ENCODE measurements around the gene SLX1A. TPM values are rescaled to one million over a fixed set of nuclear protein-coding genes. Genes with fewer than 3 reads are reported as not detected.

The SLX1A gene
- total RNA-seq, 4 donors from 2014 or later = 31.9 to 51.1 (median 46.5) TPM

GRCh38 chr16:30184891-30185682 lies 8.6 kb upstream of the SLX1A start:
- no peaks in the 10 kb centered on the region for H3K27me3 ChIP-seq
- peak overlapping the region; percentile 42 to 78 (median 58) for H3K4me3 ChIP-seq
- TF ChIP-seq CTCF (IDR thresholded peaks at IDR 0.05) (no peak), POLR2A (IDR thresholded peaks at IDR 0.05) (no peak)
- peaks cover 4 to 49% (median 27%) of the 10 kb centered on the region in 3 donors for H3K4me1 ChIP-seq
- intact Hi-C loops (cut with DNase I) = no loop called here
- H3K27ac ChIP-seq = peak overlapping the region; percentile 54 to 91 (median 88)
- WGBS, 2 donors = 73 to 87% methylated on average over 3 to 6 of the region's 13 CpGs
- H3K36me3 ChIP-seq = peaks cover 0 to 6% (median 0%) of the 10 kb centered on the region in 3 donors
- no peak for DNase-seq
- H3K9me3 ChIP-seq = no peaks in the 10 kb centered on the region

GRCh38 chr16:30185683-30186421 lies 7.8 kb upstream of the SLX1A start:
- H3K36me3 ChIP-seq = peaks cover 0 to 6% (median 0%) of the 10 kb centered on the region in 3 donors
- intact Hi-C loops (cut with DNase I) = no loop called here
- H3K4me1 ChIP-seq = peaks cover 4 to 49% (median 27%) of the 10 kb centered on the region in 3 donors
- H3K9me3 ChIP-seq = no peaks in the 10 kb centered on the region
- H3K27ac ChIP-seq = peak overlapping the region; percentile 31 to 91 (median 88)
- 37 to 54% methylated on average over 2 to 4 of the region's 15 CpGs for WGBS, 2 donors
- no peaks in the 10 kb centered on the region for H3K27me3 ChIP-seq
- peak overlapping the region in 3 of 4 donors; percentile 10 to 78 (median 59) for H3K4me3 ChIP-seq
- TF ChIP-seq CTCF (IDR thresholded peaks at IDR 0.05) (no peak), POLR2A (IDR thresholded peaks at IDR 0.05) (peak in 1 of 4 donors; percentile 21)
- no peak for DNase-seq

- Histone ChIP-seq H3K36me3 (peaks cover 0 to 6% (median 0%) of the 10 kb centered on the region in 3 donors), H3K4me3 (peak overlapping the region in 2 of 4 donors; percentile 19 to 78), H3K4me1 (peaks cover 4 to 49% (median 27%) of the 10 kb centered on the region in 3 donors), H3K27ac (peak overlapping the region; percentile 25 to 91 (median 76)), H3K9me3 (no peaks in the 10 kb centered on the region), H3K27me3 (no peaks in the 10 kb centered on the region)
- intact Hi-C loops (cut with DNase I) = no loop called here
- 51 to 81% methylated on average over 3 to 6 of the region's 9 CpGs for WGBS, 2 donors
- TF ChIP-seq POLR2A (IDR thresholded peaks at IDR 0.05) (no peak), CTCF (IDR thresholded peaks at IDR 0.05) (no peak)
- no peak for DNase-seq
These were observed 7.3 kb upstream of the SLX1A start for GRCh38 chr16:30186444-30186781.

- Histone ChIP-seq H3K27ac (peak overlapping the region; percentile 25 to 91 (median 76)), H3K9me3 (no peaks in the 10 kb centered on the region), H3K27me3 (no peaks in the 10 kb centered on the region), H3K4me1 (peaks cover 4 to 49% (median 26%) of the 10 kb centered on the region in 3 donors), H3K36me3 (peaks cover 0 to 6% (median 0%) of the 10 kb centered on the region in 3 donors), H3K4me3 (peak overlapping the region in 2 of 4 donors; percentile 19 to 78)
- WGBS, 2 donors = 61 to 65% methylated on average over 15 to 26 of the region's 36 CpGs
- TF ChIP-seq CTCF (IDR thresholded peaks at IDR 0.05) = peak; percentile 56 to 82 (median 70)
- TF ChIP-seq POLR2A (IDR thresholded peaks at IDR 0.05) = no peak
- DNase-seq = no peak
- intact Hi-C loops (cut with DNase I) = no loop called here
These were observed 6.7 kb upstream of the SLX1A start for GRCh38 chr16:30186782-30187555.

All from esophagus squamous epithelium (tissue), 5 donors.